T-helper 2 cell treated with Interferon-gamma antibody and Interleukin-4, amounts not matched to agents 100 ng/mL and 5 ng/mL, for 36 hours (primary cell): ENCODE data around the gene STOML3. TPM values are rescaled to one million over a fixed set of nuclear protein-coding genes. Genes with fewer than 3 reads are reported as not detected.

Experiments used
- intact Hi-C: fragments of 100-400 bp; cut with micrococcal nuclease; formaldehyde crosslinking; loops from one replicate; pipeline ENCODE4 v1.15.1; 2023
- total RNA-seq: library from RNA; stranded (reverse); gene quantifications from 2 replicates; pipeline ENCODE4 v1.2.3, GENCODE V29; 2022

STOML3 gene
- total RNA-seq, 1 donor from 2014 or later: not detected

DNA sequence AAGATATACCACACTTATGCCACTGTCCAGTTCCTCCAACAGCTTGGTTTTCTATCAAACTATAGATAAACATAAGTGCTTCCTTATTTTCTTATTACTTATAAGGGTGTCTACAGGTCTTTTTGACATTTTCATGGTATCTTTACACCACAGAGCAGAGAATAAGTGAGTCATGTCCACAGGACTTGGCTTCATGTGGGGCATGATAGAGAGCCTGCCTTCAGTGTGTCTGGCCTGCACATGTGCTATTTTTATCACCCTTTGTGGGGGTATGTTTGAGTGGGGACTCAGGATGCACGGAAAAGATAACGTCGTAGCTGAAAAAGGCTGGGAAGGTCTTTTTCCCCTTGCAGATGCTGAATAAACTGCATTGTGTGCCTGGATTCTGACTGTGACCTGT lies 8.1 kb upstream of the STOML3 start:
- intact Hi-C loops: no loop called here

DNA sequence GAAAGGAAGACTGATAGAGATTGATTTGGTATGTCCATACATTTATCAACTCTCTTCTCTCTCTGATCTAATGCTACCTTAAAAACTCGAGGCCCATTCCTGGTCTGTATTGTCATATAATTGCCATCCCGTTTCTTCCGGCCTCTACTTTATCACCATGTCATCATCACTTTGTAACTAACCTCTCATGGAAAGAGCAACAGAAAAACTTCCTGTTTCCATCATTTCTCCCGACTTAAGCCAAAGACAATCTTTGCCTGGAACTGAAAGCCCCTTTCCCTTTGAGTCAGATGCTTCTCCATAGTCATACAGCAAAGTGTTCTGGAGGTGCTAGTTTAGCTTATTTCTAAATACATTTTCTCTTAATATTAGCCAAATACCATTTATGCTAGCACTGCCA lies 2.8 kb upstream of the STOML3 start:
- intact Hi-C loops: no loop called here

DNA sequence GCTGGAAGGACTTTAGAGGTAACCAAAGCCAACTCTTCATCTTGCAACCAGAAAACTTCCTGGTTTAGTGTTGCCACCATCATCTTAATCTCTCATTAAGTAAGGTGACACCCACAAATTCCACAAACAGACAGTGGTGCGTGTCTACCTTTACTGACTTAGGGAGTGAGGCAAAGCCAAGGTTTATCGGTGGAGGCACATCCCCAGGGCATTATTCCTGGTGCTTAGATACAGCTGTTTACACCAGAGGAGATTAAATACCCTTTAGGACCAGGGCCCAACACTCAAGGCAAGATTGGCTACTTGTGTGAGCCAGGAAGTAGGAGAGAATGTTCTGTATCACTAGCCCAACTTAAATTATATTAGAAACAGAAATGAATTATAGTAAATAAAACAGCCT lies 9.5 kb downstream of the STOML3 start:
- intact Hi-C loops: no loop called here

DNA sequence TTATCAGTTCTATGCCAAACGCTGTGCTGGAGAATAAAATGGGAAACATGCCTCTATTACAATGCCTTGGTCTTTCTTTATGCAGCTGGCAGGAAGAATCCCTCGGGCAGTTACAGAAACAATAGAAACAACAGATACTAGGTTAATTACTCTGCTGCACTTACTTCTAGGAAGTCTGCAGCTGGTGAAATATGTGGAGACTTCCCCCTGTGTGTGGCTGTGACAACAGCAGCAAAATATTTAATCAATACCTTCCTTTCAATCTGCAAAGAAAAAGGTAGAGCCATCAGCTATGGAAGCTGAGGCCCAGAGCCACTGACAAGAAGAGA lies 9.9 kb downstream of the STOML3 start:
- intact Hi-C loops: no loop called here

GRCh38 chr13:38979891-38980749 lies 10.5 kb downstream of the STOML3 start:
- intact Hi-C loops: no loop called here

DNA sequence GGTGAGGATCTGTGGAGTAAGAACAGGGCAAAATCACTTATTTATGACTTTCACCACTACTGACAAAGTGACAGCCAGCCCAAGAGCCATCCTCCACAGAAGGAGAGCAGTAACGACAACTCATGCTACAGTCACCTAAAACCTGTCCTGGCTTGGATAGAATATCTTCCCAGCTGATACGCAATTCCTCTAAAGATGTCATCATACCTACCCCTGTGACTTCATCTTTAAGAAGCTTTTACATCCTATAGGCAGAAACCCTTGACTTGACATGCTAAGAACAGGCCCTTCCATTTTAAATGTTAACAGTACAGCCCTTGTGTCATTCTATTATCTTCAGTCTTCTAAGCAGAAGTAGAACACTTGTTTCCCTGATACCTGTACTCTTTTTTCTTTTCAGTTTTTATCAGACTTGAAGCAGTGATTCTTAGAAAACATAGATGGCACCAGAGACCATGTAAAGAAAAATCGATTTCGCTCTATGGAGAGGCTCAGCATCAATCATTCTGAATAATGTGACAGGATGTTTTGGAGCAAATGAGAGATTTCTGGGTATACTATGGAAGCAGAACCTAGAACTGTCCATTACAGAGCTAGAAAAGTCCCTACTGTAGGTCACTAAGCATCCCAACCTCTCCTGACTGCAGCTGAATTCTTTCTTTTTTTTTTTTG lies 20.1 kb downstream of the STOML3 start:
- intact Hi-C loops: no loop called here

DNA sequence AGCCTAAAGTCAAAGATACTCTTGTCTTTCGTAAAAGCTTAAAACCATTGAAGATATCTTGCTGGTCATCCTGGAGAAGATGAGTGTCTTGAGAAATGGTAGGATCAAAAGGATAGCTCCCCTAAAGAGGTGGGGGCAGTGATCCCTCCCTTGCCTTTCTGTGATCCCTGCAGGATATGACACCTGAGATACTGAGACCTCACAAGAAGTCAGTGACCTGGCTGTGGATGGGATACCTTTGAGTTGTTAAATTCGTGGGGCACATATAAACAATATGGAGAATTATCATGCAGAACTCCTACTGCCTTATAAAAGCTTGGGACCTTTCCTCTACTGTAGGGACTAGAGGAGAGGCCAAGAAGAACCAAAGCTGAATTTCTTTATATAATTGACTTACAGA lies 21.4 kb downstream of the STOML3 start:
- intact Hi-C loops: no loop called here

GRCh38 chr13:38967446-38967845 lies 23.2 kb downstream of the STOML3 start:
- intact Hi-C loops: no loop called here

DNA sequence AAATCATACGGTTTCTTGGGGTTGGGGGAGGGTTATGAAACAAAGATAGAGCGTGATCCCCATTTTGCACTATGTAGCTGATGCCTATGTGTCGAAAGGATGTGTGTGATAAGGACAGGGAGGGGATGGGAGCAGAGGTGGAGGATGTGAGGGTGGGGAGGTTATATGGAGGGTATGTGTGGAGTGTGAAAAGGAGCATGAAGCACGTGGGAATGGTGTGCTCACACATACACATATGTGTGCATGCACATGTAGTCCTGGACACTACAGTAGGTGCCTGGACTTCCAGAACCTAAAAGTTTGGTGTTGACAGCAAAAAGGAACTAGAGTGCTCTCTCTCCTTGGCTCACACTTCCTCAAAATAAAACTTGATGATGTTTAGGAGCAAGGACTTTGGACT lies 25.4 kb downstream of the STOML3 start:
- intact Hi-C loops: no loop called here

GRCh38 chr13:38960175-38960574 lies 30.5 kb downstream of the STOML3 start:
- intact Hi-C loops: no loop called here

GRCh38 chr13:38957794-38958592 lies 32.6 kb downstream of the STOML3 start:
- intact Hi-C loops: no loop called here

GRCh38 chr13:38954844-38955243 lies 35.8 kb downstream of the STOML3 start:
- intact Hi-C loops: no loop called here

GRCh38 chr13:38954291-38954690 lies 36.3 kb downstream of the STOML3 start:
- intact Hi-C loops: no loop called here

DNA sequence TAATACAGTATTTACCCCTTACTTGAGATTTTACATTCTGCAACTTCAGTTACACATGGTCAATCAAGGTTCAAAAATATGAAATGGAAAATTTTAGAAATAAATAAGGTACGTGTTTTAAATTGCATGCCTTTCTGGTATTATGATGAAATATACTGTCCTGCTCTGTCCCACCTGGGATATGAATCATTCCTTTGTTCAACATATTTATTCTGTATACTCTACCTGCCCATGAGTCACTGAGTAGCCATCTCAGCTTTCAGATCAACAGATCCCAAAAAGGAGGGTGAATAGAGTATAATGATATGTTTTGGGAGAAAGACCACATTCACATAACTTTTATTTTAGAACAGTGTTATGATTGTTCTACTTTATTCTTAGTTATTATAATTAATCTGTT lies 37.8 kb downstream of the STOML3 start:
- intact Hi-C loops: no loop called here

GRCh38 chr13:38951525-38952313 lies 38.9 kb downstream of the STOML3 start:
- intact Hi-C loops: no loop called here

DNA sequence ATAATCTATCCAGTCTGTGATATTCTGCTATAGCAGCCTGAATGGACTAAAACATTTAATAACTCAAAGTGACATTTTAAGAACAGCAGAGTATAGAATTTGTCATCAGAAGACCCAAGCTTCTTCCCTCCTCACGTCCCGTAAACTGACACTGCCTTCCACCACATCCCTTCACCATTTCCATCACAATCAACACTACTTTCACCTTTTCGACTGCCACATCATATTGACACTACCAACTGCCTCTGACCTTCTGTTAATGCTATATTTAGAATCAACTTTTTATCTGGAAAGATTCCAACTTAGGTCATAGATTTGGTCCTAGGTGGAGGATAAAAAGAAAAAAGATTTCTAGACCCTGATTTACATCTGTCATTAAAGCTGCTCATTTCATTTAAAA lies 39.6 kb downstream of the STOML3 start:
- intact Hi-C loops: no loop called here

DNA sequence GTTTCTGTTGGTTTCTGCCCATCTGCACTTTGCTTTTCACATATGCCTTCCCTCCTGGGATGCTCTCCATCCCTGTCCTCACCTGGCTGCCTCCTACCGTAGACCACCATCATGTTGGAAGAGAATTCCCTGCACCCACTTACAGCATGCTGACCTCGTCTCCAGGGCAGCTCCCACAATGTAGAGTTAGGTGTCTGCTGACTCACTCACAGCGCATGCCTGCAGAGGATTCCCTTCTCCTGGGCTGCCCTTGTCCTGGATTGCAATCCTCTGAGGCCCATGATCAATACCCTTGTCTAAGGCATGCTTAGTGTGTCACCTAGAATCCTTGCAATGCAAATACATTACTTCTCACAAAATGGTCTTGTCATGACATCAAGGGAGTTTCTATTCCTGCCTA lies 43.6 kb downstream of the STOML3 start:
- intact Hi-C loops: no loop called here

- intact Hi-C loops: no loop called here
These were observed 46.4 kb downstream of the STOML3 start for GRCh38 chr13:38944219-38944618.

DNA sequence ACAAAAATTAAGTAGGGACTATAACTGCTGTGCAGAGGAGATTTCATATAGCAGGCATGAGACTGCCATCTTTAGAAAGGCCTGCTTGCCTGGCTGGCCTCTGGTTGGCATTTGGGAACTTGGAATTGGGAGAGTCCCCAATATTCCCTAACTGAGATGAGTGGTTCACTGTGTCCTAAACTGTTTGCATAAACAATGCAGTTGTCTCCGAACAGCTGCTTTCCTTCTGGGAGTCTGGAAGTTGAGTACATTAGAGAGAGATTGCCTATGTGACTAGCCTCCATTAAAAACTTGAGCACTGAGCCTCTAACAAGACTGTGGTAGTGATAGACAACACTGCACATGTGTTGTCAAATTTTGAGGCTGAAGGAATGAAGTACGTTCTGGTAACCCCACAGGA lies 47.4 kb downstream of the STOML3 start:
- intact Hi-C loops: no loop called here

DNA sequence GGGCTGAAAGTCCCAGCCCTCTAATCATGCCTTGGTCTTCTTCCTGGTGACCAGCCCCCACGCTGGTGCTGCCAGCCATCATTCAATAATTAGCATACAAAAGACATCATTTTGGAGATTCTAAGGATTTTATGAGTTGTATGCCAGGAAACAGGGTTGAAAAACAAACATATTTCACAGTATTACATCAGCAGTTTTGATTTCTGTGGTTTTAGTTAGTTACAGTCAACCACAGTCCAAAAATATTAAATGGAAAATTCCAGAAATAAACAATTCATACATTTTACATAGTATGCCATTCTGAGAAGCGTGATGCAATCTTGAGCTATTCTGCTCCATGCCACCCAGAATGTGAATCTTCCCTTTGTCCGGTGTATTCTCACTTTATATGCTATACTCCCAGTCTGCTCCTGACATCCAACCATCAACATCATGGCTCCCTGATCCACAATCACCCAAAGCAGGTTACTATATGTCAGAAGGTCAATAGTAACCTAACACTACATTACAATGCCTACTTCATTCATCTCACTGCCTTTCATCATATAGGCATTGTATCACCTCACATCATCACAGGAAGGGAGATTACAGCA lies 49.2 kb downstream of the STOML3 start:
- intact Hi-C loops: no loop called here

DNA sequence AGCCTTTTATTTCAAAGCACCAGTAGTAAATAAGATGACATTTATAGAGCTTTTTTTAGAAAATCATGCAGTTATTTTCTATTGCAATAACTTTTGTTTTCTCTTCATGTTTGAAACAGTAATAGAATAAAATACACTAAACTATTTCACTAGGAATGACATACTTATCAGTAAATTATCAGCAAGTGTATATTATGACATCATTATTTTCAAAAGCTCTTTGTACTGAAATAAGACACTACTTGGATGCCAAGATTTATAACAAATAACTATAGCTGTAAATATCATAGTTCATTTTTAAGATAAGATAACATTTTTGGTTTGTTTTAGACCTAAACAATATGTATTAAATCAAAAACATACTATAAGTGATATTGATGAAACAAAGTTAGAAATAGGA lies 56.8 kb downstream of the STOML3 start:
- intact Hi-C loops: no loop called here
